GM18511 (cell line): Measurements from ENCODE around the gene KIF6.
A peak's percentile ranks its signal among the peaks of the same experiment; 100 is the strongest.
"Not testable (repeated sequence)": the region's sequence is repeated elsewhere in the genome, so short reads cannot be mapped to it uniquely, and the experiment has no call there.

Source experiments
- ATAC-seq: cut with Tn5 transposase; IDR thresholded peaks from one replicate; pipeline ENCODE4 v1.9.1; 2021; ENCODE audit warnings: mild to moderate bottlenecking, moderate library complexity; ENCODE audit not compliant: unreplicated experiment

KIF6 gene

GRCh38 chr6:39515006-39515405, 210.2 kb downstream of the KIF6 start:
- no peak for ATAC-seq

- not testable (repeated sequence) for ATAC-seq
These were observed 215.4 kb downstream of the KIF6 start for GRCh38 chr6:39509831-39510230.

- no peak for ATAC-seq
These were observed 216.7 kb downstream of the KIF6 start for GRCh38 chr6:39508515-39508914.

- no peak for ATAC-seq
These were observed 217.7 kb downstream of the KIF6 start for GRCh38 chr6:39507331-39507998.

- not testable (repeated sequence) for ATAC-seq
These were observed 222.7 kb downstream of the KIF6 start for GRCh38 chr6:39502362-39502955.

- no peak for ATAC-seq
These were observed 226.2 kb downstream of the KIF6 start for GRCh38 chr6:39499053-39499452.

GRCh38 chr6:39498096-39498495, 227.1 kb downstream of the KIF6 start:
- no peak for ATAC-seq

- no peak for ATAC-seq
These were observed 228.3 kb downstream of the KIF6 start for GRCh38 chr6:39496915-39497314.

GRCh38 chr6:39496456-39496855, 228.8 kb downstream of the KIF6 start:
- ATAC-seq, result no peak

GRCh38 chr6:39495640-39496039, 229.6 kb downstream of the KIF6 start:
- no peak for ATAC-seq

- no peak for ATAC-seq
These were observed 230.2 kb downstream of the KIF6 start for GRCh38 chr6:39494998-39495397.

GRCh38 chr6:39493777-39494176, 231.4 kb downstream of the KIF6 start:
- ATAC-seq, result no peak

GRCh38 chr6:39493174-39493573, 232.0 kb downstream of the KIF6 start:
- ATAC-seq, result no peak

- no peak for ATAC-seq
These were observed 235.1 kb downstream of the KIF6 start for GRCh38 chr6:39490108-39490507.

GRCh38 chr6:39488255-39488879, 236.8 kb downstream of the KIF6 start:
- no peak for ATAC-seq

GRCh38 chr6:39484276-39484675, 240.9 kb downstream of the KIF6 start:
- ATAC-seq, result no peak

GRCh38 chr6:39479819-39480218, 245.4 kb downstream of the KIF6 start:
- not testable (repeated sequence) for ATAC-seq

- ATAC-seq, result no peak
These were observed 248.5 kb downstream of the KIF6 start for GRCh38 chr6:39476670-39477069.

- no peak for ATAC-seq
These were observed 249.1 kb downstream of the KIF6 start for GRCh38 chr6:39476151-39476550.

GRCh38 chr6:39471954-39472659, 253.1 kb downstream of the KIF6 start:
- peak; percentile 67 for ATAC-seq

GRCh38 chr6:39470506-39470905, 254.7 kb downstream of the KIF6 start:
- ATAC-seq, result no peak

- no peak for ATAC-seq
These were observed 256.8 kb downstream of the KIF6 start for GRCh38 chr6:39468385-39468784.
